Stimulated activated naive CD4-positive, alpha-beta T cell (primary cell): Measurements from ENCODE around the gene PPP1R9A.

ENCODE experiments used
- DNase-seq, 6 experiments: peaks; one replicate each; lab custom pipeline; 2025; lab: John Stamatoyannopoulos, UW

PPP1R9A gene

DNA sequence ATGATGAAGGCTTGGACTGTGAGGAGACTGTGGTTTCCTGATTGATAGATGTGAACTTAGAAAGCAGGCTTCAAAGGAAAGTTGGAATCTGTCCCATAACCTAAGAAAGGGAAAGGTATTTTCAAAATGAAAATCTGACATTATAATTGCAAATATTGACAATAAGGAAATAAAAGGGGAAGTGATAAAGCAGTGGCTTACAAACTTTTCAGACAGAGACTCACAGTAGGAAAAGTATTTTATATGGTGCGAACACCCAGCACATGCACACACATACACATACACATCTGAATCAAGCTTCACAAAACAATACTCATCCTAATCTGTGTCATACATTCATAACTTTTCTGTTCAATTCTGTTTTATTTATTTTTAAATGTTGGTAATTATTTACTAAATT lies 412.2 kb downstream of the PPP1R9A start:
- DNase-seq: no peak

DNA sequence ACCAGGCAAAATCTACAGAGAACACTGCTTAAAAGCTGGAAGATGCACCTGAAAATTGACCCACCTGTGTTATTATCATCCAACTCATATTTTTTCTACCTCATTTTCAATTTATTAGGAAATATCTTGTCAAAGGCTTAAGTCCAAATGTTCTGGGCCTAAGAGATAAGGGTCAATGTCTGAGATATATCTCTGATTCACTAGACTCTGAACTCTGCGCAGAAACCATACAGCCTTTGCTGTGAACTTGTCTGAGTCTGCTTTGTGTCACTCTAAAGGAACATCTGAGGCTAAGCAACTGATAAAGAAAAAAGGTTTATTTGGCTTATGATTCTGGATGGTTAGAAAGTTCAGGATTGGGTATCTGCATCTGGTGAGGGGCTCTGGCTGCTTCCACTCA lies 413.3 kb downstream of the PPP1R9A start:
- DNase-seq: no peak

GRCh38 chr7:95321720-95322119 lies 414.3 kb downstream of the PPP1R9A start:
- DNase-seq: no peak

- DNase-seq: no peak
These were observed 415.0 kb downstream of the PPP1R9A start for GRCh38 chr7:95322396-95322795.

GRCh38 chr7:95322854-95323253 lies 415.5 kb downstream of the PPP1R9A start:
- no peak for DNase-seq

DNA sequence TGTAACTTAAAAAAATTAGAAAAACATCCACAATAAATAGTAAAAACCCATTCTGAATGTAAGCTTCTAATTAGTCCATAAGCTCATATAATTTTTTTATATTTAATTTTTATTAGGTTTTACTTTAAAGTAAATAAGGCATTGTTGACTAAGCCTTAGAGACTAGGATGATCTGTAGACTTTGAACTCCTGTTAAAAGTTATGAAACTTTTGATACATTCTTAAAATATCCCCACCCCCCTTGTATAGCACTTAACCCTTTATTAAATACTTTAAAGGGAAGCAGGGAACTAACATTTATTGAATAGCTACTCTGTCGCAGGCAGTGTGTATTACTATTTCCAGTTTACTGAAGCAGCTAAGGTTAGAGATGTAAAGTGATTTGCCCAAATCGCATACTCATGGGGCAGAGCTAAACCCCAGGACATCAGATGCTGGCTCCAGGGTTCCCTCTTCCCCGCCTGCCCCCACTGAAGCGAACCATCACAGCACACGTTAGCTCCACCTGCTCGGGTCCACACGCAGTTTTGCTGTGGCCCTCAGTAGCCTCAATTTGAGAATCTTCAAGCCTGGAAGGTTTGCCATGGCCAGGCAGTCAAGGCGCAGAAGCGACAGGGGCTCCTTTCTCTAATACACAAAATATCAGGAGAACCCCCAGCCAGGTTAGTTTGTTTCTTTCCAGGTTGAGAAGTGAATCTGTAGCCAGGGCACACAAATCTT lies 416.2 kb downstream of the PPP1R9A start:
- DNase-seq: no peak

DNA sequence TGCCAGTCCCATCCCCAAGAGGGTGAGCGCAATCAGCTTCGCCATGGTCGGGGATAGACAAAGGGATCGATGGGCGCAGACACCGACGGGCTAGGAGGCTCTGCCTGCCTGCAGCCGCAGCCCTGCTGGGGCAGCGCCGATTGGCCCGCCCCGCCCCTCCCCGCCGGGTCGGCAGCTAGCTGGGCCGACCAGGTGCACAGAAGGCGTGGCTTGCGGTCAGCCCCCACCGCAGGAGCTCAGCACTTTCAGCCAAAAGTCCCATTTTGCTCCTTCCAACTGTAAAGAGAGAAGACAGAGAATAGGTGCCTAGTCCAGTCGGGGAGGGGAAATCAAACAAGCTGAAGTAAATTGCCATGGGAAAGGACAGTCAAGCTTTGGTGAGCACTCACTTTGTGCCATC lies 417.0 kb downstream of the PPP1R9A start, which contains the start of gene PON1:
TSS of gene PON1 (minus strand) at position 102 of the 400 bp plus-strand sequence. CDS start at position 45, 57 bp downstream.
- peak in 1 of 6 experiments; percentile 5 for DNase-seq

DNA sequence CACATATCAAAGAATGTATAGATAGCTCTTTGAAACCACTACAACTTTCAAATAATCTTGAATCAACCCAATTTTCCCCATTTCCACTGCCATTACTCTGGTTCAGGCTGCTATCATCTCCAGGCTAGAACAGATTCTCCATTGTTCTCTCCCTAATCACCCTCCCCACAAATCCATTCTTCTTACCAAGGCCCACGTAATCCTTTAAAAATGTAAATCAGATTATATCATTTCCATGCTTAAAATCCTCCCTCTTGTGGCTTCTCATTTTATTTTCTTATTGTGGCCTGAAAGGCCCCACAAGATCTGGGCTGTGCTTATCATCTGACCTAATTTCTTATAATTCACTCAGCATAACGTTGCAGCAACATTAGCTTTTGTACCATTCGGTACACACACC lies 420.0 kb downstream of the PPP1R9A start:
- no peak for DNase-seq

DNA sequence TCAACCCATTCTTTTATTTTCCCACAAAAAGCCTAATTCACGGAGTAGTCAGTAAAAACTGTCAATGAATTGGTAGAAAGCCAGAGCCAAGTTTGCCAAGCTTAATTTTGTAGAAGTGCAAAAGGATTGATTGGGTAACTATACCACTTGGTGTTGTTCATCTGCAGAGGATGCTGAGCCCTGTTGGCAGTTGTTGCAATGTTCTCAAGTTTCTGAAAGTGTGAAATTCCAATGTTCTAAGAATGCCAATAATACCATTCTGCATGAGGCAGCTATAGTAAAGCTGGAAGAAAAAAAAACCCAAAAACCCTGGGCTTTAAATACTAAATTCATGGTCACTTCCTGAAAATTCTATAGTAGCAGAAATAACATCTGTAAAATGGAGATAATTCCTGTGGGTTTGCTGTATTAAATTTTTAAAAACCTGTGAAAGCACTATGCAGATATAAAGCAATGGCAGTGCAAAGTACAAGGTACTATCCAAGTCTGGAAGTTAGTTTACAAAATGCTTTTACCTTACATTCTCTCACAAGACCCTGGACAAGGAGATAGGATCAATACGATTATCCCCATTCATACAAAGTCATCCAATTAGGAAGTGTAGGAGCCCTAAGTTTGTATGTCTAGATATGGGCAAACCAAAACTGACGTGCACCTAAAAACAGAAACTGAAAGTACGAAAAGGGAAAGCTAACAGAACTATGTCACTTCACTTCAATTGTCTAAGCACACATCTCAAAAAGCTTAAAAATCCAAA lies 423.0 kb downstream of the PPP1R9A start:
- peak in 3 of 6 experiments; percentile 4 to 33 (median 20) for DNase-seq

GRCh38 chr7:95330961-95331337 lies 423.6 kb downstream of the PPP1R9A start:
- DNase-seq: peak in 1 of 6 experiments; percentile 33

- DNase-seq: no peak
These were observed 427.1 kb downstream of the PPP1R9A start for GRCh38 chr7:95334447-95334846.

DNA sequence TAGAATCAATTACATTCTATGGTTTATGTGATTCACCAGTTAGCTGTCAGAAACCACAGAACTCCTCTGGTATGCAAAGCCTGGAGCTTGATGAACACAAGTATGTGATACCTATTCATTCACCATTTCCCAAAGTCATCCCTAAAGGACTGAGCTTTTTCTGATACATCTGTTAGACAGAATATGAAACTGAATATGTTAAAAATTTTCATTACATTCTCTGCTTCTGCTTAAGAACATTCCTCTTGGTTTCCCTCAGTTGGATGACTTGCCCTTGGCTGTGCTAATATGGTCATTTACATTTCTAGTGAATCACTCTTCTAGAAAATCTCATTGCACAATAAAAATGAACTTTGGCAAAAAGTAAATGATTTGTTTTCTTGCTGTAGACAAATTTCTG lies 427.7 kb downstream of the PPP1R9A start:
- DNase-seq: no peak

- no peak for DNase-seq
These were observed 431.4 kb downstream of the PPP1R9A start for GRCh38 chr7:95338832-95339231.

- DNase-seq: no peak
These were observed 433.1 kb downstream of the PPP1R9A start for GRCh38 chr7:95340491-95340890.

GRCh38 chr7:95342029-95342428 lies 434.6 kb downstream of the PPP1R9A start:
- DNase-seq: no peak

- no peak for DNase-seq
These were observed 435.4 kb downstream of the PPP1R9A start for GRCh38 chr7:95342642-95343307.
